SKM-1 (cell line): Measurements from ENCODE around the gene PPP3CB.

Source experiments
- DNase-seq: peaks from one replicate; lab custom pipeline; 2025; ENCODE audit not compliant: unreplicated experiment; lab: John Stamatoyannopoulos, UW

The PPP3CB gene

GRCh38 chr10:73495884-73496674 lies at the start of gene PPP3CB:
TSS of gene PPP3CB (minus strand) at chr10:73496024. CDS start at chr10:73495889, 135 bp downstream.
- peak; percentile 89 for DNase-seq

- DNase-seq: no peak
Observed at GRCh38 chr10:73545357-73545756, 49.5 kb upstream of the PPP3CB start.

GRCh38 chr10:73537709-73538108 lies 41.9 kb upstream of the PPP3CB start:
- no peak for DNase-seq

GRCh38 chr10:73537288-73537687 lies 41.5 kb upstream of the PPP3CB start:
- no peak for DNase-seq

- no peak for DNase-seq
Observed at GRCh38 chr10:73534857-73535256, 39.0 kb upstream of the PPP3CB start.

- DNase-seq: peak; percentile 86
Observed at GRCh38 chr10:73529089-73529832, 33.4 kb upstream of the PPP3CB start.

GRCh38 chr10:73522263-73522662 lies 26.4 kb upstream of the PPP3CB start:
- no peak for DNase-seq

GRCh38 chr10:73519336-73519735 lies 23.5 kb upstream of the PPP3CB start:
- no peak for DNase-seq

- no peak for DNase-seq
Observed at GRCh38 chr10:73517166-73517888, 21.5 kb upstream of the PPP3CB start.

- no peak for DNase-seq
Observed at GRCh38 chr10:73512207-73512743, 16.5 kb upstream of the PPP3CB start.

- DNase-seq: no peak
Observed at GRCh38 chr10:73509695-73510094, 13.9 kb upstream of the PPP3CB start.

- DNase-seq: no peak
Observed at GRCh38 chr10:73506491-73506890, 10.7 kb upstream of the PPP3CB start.

- DNase-seq: no peak
Observed at GRCh38 chr10:73506074-73506473, 10.2 kb upstream of the PPP3CB start.

GRCh38 chr10:73503037-73503436 lies 7.2 kb upstream of the PPP3CB start:
- no peak for DNase-seq

GRCh38 chr10:73501651-73502050 lies 5.8 kb upstream of the PPP3CB start:
- DNase-seq: no peak

- no peak for DNase-seq
Observed at GRCh38 chr10:73497623-73498022, 1.8 kb upstream of the PPP3CB start.

- DNase-seq: peak; percentile 71
Observed at GRCh38 chr10:73495226-73495883, 469 bp downstream of the PPP3CB start.

GRCh38 chr10:73494877-73495225 lies 973 bp downstream of the PPP3CB start:
- DNase-seq: no peak

GRCh38 chr10:73494213-73494612 lies 1.6 kb downstream of the PPP3CB start:
- no peak for DNase-seq

GRCh38 chr10:73493781-73494180 lies 2.0 kb downstream of the PPP3CB start:
- DNase-seq: no peak

- DNase-seq: no peak
Observed at GRCh38 chr10:73486601-73487000, 9.2 kb downstream of the PPP3CB start.
